Endothelial cell (in vitro differentiated cells): Measurements from ENCODE around the gene MYO5A. TPM values are rescaled to one million over a fixed set of nuclear protein-coding genes. Genes with fewer than 3 reads are reported as not detected.
"Not testable (repeated sequence)": the region's sequence is repeated elsewhere in the genome, so short reads cannot be mapped to it uniquely, and the experiment has no call there.

Source experiments
- DNase-seq: peaks from one replicate; pipeline ENCODE4 v3.0.0; 2021; ENCODE audit warnings: low spot score
- H3K27ac Mint-ChIP-seq: one replicate; pipeline ENCODE4 v1.8.0; 2021; ENCODE audit warnings: mixed read lengths, inconsistent platforms; ENCODE audit not compliant: unreplicated experiment
- H3K27me3 Mint-ChIP-seq: one replicate; pipeline ENCODE4 v1.8.0; 2021; ENCODE audit warnings: mild to moderate bottlenecking, moderate library complexity, mixed read lengths, inconsistent platforms; ENCODE audit not compliant: unreplicated experiment
- H3K36me3 Mint-ChIP-seq: one replicate; pipeline ENCODE4 v1.8.0; 2021; ENCODE audit warnings: mild to moderate bottlenecking, low read depth, mixed read lengths, inconsistent platforms; ENCODE audit not compliant: unreplicated experiment
- H3K4me1 Mint-ChIP-seq: one replicate; pipeline ENCODE4 v1.8.0; 2021; ENCODE audit warnings: mild to moderate bottlenecking, mixed read lengths, inconsistent platforms; ENCODE audit not compliant: unreplicated experiment
- H3K4me3 Mint-ChIP-seq: one replicate; pipeline ENCODE4 v1.8.0; 2021; ENCODE audit warnings: mild to moderate bottlenecking, mixed read lengths, inconsistent platforms; ENCODE audit not compliant: unreplicated experiment
- H3K9me3 Mint-ChIP-seq: one replicate; pipeline ENCODE4 v1.8.0; 2021; ENCODE audit warnings: mixed read lengths, inconsistent platforms; ENCODE audit not compliant: unreplicated experiment
- long read RNA-seq: library from polyadenylated mRNA; unstranded; transcript quantifications from one replicate; pipeline ENCODE4 v2.0.0, GENCODE V29; 2020; ENCODE audit not compliant: unreplicated experiment
- total RNA-seq: library from RNA; stranded (reverse); fragmentation: NEBNext Ultra II Directional; extraction: Animal tissue kit (Norgen Biotek cat#: 25700); gene quantifications from one replicate; pipeline ENCODE4 v1.2.1, GENCODE V29; 2021; ENCODE audit not compliant: unreplicated experiment
- TF ChIP-seq, protein P1 (sequence below): fragments of 200-600 bp; sonication (generic); IDR thresholded peaks from one replicate; pipeline ENCODE4 v1.5.0; 2021; ENCODE audit warnings: antibody characterized with exemption; ENCODE audit not compliant: unreplicated experiment

MYO5A gene
- 9.1 TPM for total RNA-seq
- long read RNA-seq: 0 reads

DNA sequence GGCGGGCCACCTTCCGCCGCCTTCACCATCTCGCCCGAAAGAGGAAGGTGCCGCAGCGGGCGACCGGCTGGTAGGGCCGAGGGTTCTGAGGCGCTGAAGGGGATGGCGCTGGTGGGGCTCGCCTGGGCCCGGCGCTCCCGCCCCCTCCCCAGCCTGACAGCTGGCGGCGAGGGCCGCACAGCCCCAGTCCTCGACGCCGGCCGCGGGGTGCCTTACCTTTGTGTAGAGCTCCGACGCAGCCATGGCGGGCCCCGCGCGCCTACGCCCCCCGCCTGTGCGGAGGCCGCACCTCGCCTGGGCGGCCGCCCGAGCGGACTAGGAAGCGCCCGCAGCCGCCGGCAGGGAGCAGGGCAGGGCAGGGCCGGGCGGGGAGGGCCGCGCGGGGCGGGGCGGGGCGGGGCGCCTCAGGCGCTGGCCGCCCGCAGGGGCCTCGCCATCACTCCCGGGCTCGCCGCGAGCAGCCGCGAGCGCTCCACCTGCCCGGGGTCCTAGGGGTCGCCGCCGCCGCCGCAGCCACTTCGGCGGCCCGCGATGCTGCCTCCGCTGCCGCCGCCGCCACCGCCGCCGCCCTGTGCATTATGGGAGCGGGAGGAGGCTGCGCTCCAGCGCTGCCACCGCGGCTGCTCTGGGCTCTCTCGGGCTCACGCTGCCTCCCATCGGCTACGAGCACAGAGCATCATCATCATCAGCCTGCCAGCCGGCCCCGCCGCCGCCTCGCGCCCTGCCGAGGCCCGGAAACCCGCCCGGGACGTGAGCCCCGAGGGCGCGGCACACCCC is at the start of gene MYO5A:
TSS of gene MYO5A (minus strand) at position 317 of the 777 bp plus-strand sequence. CDS start at position 243, 74 bp downstream.
- Mint-ChIP-seq H3K36me3 (no peaks in the 10 kb centered on the region), H3K27me3 (peaks cover 16% of the 10 kb centered on the region), H3K4me3 (peak within 1 kb of the TSS; percentile 93), H3K9me3 (no peaks in the 10 kb centered on the region), H3K4me1 (peaks cover 6% of the 10 kb centered on the region), H3K27ac (no peak within 1 kb of the TSS)
- TF ChIP-seq, protein P1, sequence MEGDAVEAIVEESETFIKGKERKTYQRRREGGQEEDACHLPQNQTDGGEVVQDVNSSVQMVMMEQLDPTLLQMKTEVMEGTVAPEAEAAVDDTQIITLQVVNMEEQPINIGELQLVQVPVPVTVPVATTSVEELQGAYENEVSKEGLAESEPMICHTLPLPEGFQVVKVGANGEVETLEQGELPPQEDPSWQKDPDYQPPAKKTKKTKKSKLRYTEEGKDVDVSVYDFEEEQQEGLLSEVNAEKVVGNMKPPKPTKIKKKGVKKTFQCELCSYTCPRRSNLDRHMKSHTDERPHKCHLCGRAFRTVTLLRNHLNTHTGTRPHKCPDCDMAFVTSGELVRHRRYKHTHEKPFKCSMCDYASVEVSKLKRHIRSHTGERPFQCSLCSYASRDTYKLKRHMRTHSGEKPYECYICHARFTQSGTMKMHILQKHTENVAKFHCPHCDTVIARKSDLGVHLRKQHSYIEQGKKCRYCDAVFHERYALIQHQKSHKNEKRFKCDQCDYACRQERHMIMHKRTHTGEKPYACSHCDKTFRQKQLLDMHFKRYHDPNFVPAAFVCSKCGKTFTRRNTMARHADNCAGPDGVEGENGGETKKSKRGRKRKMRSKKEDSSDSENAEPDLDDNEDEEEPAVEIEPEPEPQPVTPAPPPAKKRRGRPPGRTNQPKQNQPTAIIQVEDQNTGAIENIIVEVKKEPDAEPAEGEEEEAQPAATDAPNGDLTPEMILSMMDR: no peak
- DNase-seq: peak; percentile 61

DNA sequence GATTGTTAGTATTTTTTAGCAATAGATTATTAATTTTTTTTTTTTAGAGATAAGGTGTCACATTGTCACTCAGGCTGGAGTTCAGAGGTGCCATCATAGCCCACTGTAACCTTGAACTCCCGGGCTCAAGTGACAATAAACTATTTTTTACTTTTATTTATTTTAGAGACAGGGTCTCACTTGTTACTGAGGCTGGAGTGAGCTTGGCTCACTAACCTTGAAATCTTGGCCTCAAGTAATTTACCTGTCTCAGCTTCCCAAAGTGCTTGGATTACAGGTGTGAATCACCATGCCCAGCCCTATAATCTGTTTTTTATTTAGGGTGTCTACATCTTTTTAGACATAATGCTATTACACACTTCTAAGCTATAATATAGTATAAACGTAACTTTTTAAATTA is 48.0 kb upstream of the MYO5A start:
- H3K4me3 Mint-ChIP-seq: no peak overlapping the region
- no peak overlapping the region for H3K27ac Mint-ChIP-seq
- no peaks in the 10 kb centered on the region for H3K27me3 Mint-ChIP-seq
- DNase-seq: no peak
- peaks cover 17% of the 10 kb centered on the region for H3K4me1 Mint-ChIP-seq
- no peaks in the 10 kb centered on the region for H3K9me3 Mint-ChIP-seq
- TF ChIP-seq, protein P1: no peak
- no peaks in the 10 kb centered on the region for H3K36me3 Mint-ChIP-seq

DNA sequence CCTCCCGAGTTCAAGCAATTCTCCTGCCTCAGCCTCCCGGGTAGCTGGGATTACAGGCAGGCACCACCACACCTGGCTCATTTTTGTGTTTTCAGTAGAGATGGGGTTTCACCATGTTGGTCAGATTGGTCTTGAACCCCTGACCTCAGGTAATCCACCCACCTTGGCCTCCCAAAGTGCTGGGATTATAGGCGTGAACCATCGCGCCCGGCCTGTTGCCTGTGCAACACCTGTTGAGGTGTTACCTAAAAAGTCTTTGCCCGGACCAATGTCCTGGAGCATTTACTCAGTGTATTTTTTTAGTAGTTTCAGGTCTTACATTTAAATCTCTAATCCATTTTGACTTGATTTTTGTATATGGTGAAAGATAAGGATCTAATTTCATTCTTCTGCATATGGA is 46.9 kb upstream of the MYO5A start:
- peaks cover 24% of the 10 kb centered on the region for H3K4me1 Mint-ChIP-seq
- H3K4me3 Mint-ChIP-seq, H3K36me3 Mint-ChIP-seq, H3K27me3 Mint-ChIP-seq, H3K27ac Mint-ChIP-seq, H3K9me3 Mint-ChIP-seq, DNase-seq: not testable (repeated sequence)

DNA sequence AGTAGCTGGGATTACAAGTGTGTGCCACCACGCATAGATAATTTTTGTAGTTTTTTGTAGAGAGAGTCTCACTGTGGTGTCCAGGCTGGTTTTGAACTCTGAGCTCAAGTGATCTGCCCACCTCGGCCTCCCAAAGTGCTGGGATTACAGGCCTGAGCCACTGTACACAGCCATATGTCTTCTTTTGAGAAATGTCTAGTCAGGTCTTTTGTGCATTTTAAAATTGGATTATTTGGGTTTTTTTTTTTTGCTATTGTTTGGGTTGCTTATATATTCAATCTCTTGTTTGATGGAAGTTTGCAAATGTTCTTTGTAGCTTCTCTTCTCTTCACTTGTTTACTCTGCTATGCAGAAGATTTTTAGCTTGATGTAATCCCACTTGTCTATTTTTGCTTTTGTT is 46.4 kb upstream of the MYO5A start:
- H3K4me3 Mint-ChIP-seq: no peak overlapping the region
- H3K9me3 Mint-ChIP-seq: no peaks in the 10 kb centered on the region
- no peaks in the 10 kb centered on the region for H3K36me3 Mint-ChIP-seq
- no peak for DNase-seq
- H3K27me3 Mint-ChIP-seq: no peaks in the 10 kb centered on the region
- no peak overlapping the region for H3K27ac Mint-ChIP-seq
- peaks cover 23% of the 10 kb centered on the region for H3K4me1 Mint-ChIP-seq
- TF ChIP-seq, protein P1: no peak

DNA sequence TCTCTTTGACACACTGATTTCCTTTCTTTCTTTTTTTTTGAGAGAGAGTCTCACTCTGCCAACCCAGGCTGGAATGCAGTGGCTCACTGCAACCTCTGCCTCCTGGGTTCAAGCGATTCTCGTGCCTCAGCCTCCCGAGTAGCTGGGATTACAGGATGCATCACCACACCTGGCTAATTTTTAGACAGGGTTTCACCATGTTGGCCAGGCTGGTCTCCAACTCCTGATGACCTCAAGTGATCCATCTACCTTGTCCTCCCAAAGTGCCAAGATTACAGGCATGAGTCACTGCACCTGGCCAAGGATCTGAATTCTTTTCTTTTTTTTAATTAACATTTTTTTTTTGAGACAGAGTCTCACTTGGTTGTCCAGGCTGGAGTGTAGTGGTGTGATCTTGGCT is 45.9 kb upstream of the MYO5A start:
- H3K4me1 Mint-ChIP-seq: peaks cover 24% of the 10 kb centered on the region
- DNase-seq, H3K4me3 Mint-ChIP-seq, H3K36me3 Mint-ChIP-seq, H3K9me3 Mint-ChIP-seq, H3K27ac Mint-ChIP-seq, H3K27me3 Mint-ChIP-seq: not testable (repeated sequence)
